Lung (tissue), 12 donors: ENCODE results near the gene LRSAM1. TPM values are rescaled to one million over a fixed set of nuclear protein-coding genes. Genes with fewer than 3 reads are reported as not detected.
A peak's percentile ranks its signal among the peaks of the same experiment; 100 is the strongest.
"Not testable (repeated sequence)": the region's sequence is repeated elsewhere in the genome, so short reads cannot be mapped to it uniquely, and the experiment has no call there.

Experiments
- ATAC-seq: fragments of 200-7000 bp; cut with Tn5 transposase; one replicate; pipeline ENCODE4 v1.9.1; 2020; ENCODE audit warnings: moderate number of reproducible peaks; ENCODE audit not compliant: insufficient read depth, low FRiP score
- DNase-seq, 3 donors: peaks; one replicate each; pipeline ENCODE4 v3.0.0-alpha.2; 2013 to 2017
- H3K27ac ChIP-seq, 2 donors: one replicate each; pipeline ENCODE4 v1.5.1; 2013; ENCODE audit warnings: mild to moderate bottlenecking in 2 of 2, moderate library complexity in 2 of 2, control low read depth in 1 of 2, inconsistent platforms in 1 of 2, low read depth in 1 of 2, low read length in 1 of 2
- H3K27me3 ChIP-seq, 3 donors: one replicate each; pipeline ENCODE4 v1.5.1; 2013; ENCODE audit warnings: low read length in 2 of 3; ENCODE audit not compliant: control insufficient read depth in 3 of 3, insufficient read depth in 3 of 3
- H3K36me3 ChIP-seq, 4 donors: one replicate each; pipeline ENCODE4 v1.5.1; 2013; ENCODE audit warnings: low read length in 4 of 4, mild to moderate bottlenecking in 1 of 4, moderate library complexity in 1 of 4; ENCODE audit not compliant: control insufficient read depth in 4 of 4, insufficient read depth in 4 of 4
- H3K4me1 ChIP-seq, 5 donors: one replicate each; pipeline ENCODE4 v1.5.1; 2013; ENCODE audit warnings: low read length in 5 of 5, mild to moderate bottlenecking in 2 of 5, moderate library complexity in 1 of 5; ENCODE audit not compliant: control insufficient read depth in 5 of 5, insufficient read depth in 5 of 5
- H3K4me3 ChIP-seq: one replicate; pipeline ENCODE4 v1.5.1; 2013; ENCODE audit warnings: mild to moderate bottlenecking, control low read depth, moderate library complexity
- H3K9ac ChIP-seq, 2 donors: one replicate each; pipeline ENCODE4 v1.5.1; 2013; ENCODE audit warnings: low read length in 2 of 2, control low read depth in 1 of 2; ENCODE audit not compliant: insufficient read depth in 1 of 2
- H3K9me3 ChIP-seq, 4 donors: one replicate each; pipeline ENCODE4 v1.5.1; 2013; ENCODE audit warnings: low read length in 3 of 4, mild to moderate bottlenecking in 1 of 4, moderate library complexity in 1 of 4; ENCODE audit not compliant: control insufficient read depth in 4 of 4, insufficient read depth in 3 of 4
- CTCF ChIP-seq: IDR thresholded peaks from 2 replicates; pipeline ENCODE4 v1.5.1; 2012; ENCODE audit warnings: mild to moderate bottlenecking; ENCODE audit errors: control extremely low read depth, extremely low read depth
- WGBS, 2 donors: extraction: QIAGEN DNeasy Blood & Tissue Kit; methylation state at CpG; one replicate each; pipeline ENCODE4 v1.1.7; 2013; 5-methylcytosine and 5-hydroxymethylcytosine counted together
- polyA plus RNA-seq, 2 donors: library from polyadenylated mRNA; stranded (reverse); fragments of 200-250 nt; gene quantifications; one replicate each; pipeline ENCODE4 v1.2.1, GENCODE V29; 2013
- total RNA-seq, 2 donors: library from RNA; depleted of rRNA in 1 of 2; stranded (reverse); fragments of >200 nt in 1 of 2; gene quantifications; one replicate each; pipeline ENCODE4 v1.2.1, GENCODE V29; 2014 to 2021
- donor health status: control.
- donor health status: control.
- donor health status: Bipolar disorder and iron deficiency.
- donor health status: healthy.
- donor health status: DM: yes; HTN: yes; CAD: no.

The LRSAM1 gene
- total and polyA plus RNA-seq, 4 donors = 13.5 to 24.5 (median 18.0) TPM

DNA sequence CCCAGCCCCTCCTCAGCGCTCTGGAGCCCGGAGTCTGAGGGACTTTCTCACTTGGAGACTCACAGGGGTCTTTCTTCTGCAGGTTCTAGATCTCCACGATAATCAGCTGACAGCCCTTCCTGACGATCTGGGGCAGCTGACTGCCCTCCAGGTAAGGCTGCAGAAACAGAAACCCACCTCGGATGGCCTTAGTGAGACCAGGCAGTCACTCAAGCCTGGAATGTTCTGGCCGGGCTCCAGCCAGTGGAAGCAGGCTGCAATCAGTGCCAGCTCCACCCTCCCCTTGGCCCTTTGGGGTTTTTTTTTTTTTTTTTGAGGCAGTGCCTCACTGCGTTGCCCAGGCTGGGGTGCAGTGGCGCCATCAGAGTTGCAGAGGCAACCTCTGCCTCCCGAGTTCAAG, 7.6 kb downstream of the LRSAM1 start:
- Histone ChIP-seq H3K27me3 (no peaks in the 10 kb centered on the region), H3K4me3 (no peak overlapping the region), H3K27ac (no peak overlapping the region), H3K4me1 (peaks cover 0 to 3% (median 0%) of the 10 kb centered on the region in 5 donors), H3K9me3 (no peaks in the 10 kb centered on the region), H3K9ac (no peak overlapping the region), H3K36me3 (peaks cover 5 to 51% (median 21%) of the 10 kb centered on the region in 4 donors)
- TF ChIP-seq CTCF = no peak
- no peak for ATAC-seq
- no peak for DNase-seq
- 67 to 83% methylated on average over 9 of the region's 9 CpGs for WGBS, 2 donors

DNA sequence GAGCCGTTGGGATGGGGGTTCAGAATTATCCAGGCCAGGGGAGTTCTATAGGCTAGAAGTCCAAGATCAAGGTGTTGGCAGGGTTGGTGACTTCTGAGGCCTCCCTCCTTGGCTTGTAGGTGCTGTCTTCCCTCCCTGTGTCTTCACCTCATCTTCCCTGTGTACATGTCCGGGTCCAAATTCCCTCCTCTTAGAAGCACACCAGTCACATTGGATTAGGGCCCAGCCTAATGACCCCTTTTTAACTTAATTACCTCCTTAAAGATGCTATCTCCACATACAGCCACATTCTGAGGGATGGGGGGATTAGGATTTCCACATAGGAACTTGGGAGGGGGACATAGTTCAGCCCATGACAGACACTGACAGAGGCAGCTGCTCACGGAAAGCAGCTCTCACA, 12.1 kb downstream of the LRSAM1 start:
- ATAC-seq (no peak), DNase-seq (no peak)
- Histone ChIP-seq H3K4me1 (no peaks in the 10 kb centered on the region), H3K9me3 (no peaks in the 10 kb centered on the region), H3K27ac (peak overlapping the region in 1 of 2 donors; percentile 24), H3K27me3 (no peaks in the 10 kb centered on the region), H3K36me3 (peaks cover 5 to 58% (median 17%) of the 10 kb centered on the region in 4 donors), H3K4me3 (no peak overlapping the region), H3K9ac (no peak overlapping the region)
- WGBS, 2 donors = 84 to 93% methylated on average over 3 of the region's 3 CpGs
- no peak for TF ChIP-seq CTCF

DNA sequence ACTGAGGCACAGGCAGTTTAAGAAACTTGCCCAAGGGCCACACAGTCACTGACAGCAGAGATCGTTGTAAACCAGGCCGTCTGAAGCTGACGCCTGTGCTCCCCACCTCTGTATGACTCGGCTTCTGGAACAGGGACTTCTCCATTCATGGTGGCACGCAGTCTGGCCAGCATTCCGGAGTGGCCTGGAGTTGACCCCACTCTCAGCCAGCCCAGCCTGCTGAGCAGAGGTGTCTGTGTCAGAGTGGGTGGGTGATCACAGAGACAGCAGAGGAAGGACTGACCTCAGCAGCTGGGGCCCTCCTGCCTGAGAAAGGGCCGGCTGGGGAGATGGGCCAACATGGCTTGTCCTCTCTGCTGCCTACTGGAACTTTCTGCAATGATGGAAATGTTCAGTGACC, 12.6 kb downstream of the LRSAM1 start:
- DNase-seq = peak; percentile 25 to 33 (median 26)
- Histone ChIP-seq H3K36me3 (peaks cover 5 to 56% (median 16%) of the 10 kb centered on the region in 4 donors), H3K27me3 (no peaks in the 10 kb centered on the region), H3K9me3 (no peaks in the 10 kb centered on the region), H3K27ac (peak overlapping the region in 1 of 2 donors; percentile 66), H3K4me3 (no peak overlapping the region), H3K4me1 (no peaks in the 10 kb centered on the region), H3K9ac (no peak overlapping the region)
- WGBS, 2 donors = 83 to 90% methylated on average over 7 of the region's 7 CpGs
- ATAC-seq = no peak
- TF ChIP-seq CTCF = no peak

DNA sequence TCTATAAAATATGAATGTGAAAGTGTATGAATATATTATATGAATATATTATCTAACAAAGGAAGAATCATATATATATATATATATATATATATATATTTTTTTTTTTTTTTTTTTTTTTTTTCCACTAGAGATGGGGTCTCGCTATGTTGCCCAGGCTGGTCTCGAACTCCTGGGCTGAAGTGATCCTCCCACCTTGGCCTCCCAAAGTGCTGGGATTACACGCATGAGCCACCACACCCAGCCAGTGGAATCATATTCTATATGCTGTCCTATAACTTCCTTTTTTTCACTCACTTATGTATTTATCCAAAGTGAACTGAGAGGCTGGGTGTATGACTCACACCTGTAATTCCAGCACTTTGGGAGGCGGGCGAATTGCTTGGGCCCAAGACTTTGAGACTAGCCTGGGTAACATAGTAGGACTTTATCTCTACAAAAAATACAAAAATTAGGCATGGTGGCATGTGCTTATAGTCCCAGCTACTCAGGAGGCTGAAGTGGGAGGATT, 15.2 kb downstream of the LRSAM1 start:
- H3K4me1 ChIP-seq, H3K4me3 ChIP-seq, H3K9me3 ChIP-seq, ATAC-seq, H3K9ac ChIP-seq, DNase-seq, H3K27me3 ChIP-seq, H3K27ac ChIP-seq: not testable (repeated sequence)
- 93 to 94% methylated on average over 5 of the region's 5 CpGs for WGBS, 2 donors
- H3K36me3 ChIP-seq = peaks cover 3 to 38% (median 12%) of the 10 kb centered on the region in 4 donors
